Measurements from ENCODE around the gene CHRNB4.

CHRNB4 gene

GRCh38 chr15:78640527-78641101, 396 bp downstream of the CHRNB4 start (continued):
- TF ChIP-seq ZFP41 (tag by site-specific recombination; IDR thresholded peaks at IDR 0.05; ENCODE audit: borderline replicate concordance) (no peak), PATZ1 (tag by site-specific recombination; IDR thresholded peaks at IDR 0.05) (no peak), HIC1 (tag by site-specific recombination; IDR thresholded peaks at IDR 0.05) (peak; percentile 32; the same call in 1 of the 2 replicates), ZNF24 (tag by site-specific recombination; IDR thresholded peaks at IDR 0.05) (no peak), BCL11B (tag by site-specific recombination; IDR thresholded peaks at IDR 0.05; ENCODE audit: low read depth) (no peak), ZNF548 (tag by site-specific recombination; IDR thresholded peaks at IDR 0.05) (no peak), INSM2 (tag by site-specific recombination; IDR thresholded peaks at IDR 0.05) (no peak), SP2 (tag by site-specific recombination; IDR thresholded peaks at IDR 0.05) (peak; percentile 82), ZNF146 (tag by site-specific recombination; IDR thresholded peaks at IDR 0.05) (no peak), ZXDB (tag by site-specific recombination; IDR thresholded peaks at IDR 0.05) (no peak), ZNF692 (tag by site-specific recombination; IDR thresholded peaks at IDR 0.05) (no peak), IKZF3 (tag by site-specific recombination; IDR thresholded peaks at IDR 0.05) (no peak)

GRCh38 chr15:78638658-78639314, 2.2 kb downstream of the CHRNB4 start:
- Histone ChIP-seq H3K36me3 (ENCODE audit: control insufficient read depth in 2 of 2, insufficient read depth in 1 of 2, low read length in 2 of 2) (no peaks in the 10 kb centered on the region), H3K9me3 (ENCODE audit: control insufficient read depth, insufficient read depth, low read depth, low read length) (no peaks in the 10 kb centered on the region), H3K4me1 (ENCODE audit: control insufficient read depth, insufficient read depth, low read length) (peaks cover 2% of the 10 kb centered on the region; the same call in 1 of the 2 replicates), H3K27ac (ENCODE audit: extremely low read depth, low read depth, low read length) (no peak overlapping the region), H3K4me3 (ENCODE audit: low read depth, low read length) (no peak overlapping the region)
- ChIA-PET CTCF (interaction anchor here (0.6 to 5.9 kb wide), 41 partner anchors 8 to 798 kb away, joined by 3 to 119 read pairs (median 4); partner anchors contain the start of gene CHRNA3), POLR2A (no interaction called here)
- TF ChIP-seq ZBTB48 (tag by site-specific recombination; IDR thresholded peaks at IDR 0.05) (0 out of 2 replicates have a peak, but pooled peaks have one; percentile 30), ZNF10 (tag by site-specific recombination; IDR thresholded peaks at IDR 0.05) (peak; percentile 96), ZSCAN30 (tag by site-specific recombination; IDR thresholded peaks at IDR 0.05) (0 out of 2 replicates have a peak, but pooled peaks have one; percentile 23), SCRT1 (tag by site-specific recombination; IDR thresholded peaks at IDR 0.05; ENCODE audit: borderline replicate concordance) (no peak), CTCF (tag by site-specific recombination; IDR thresholded peaks at IDR 0.05) (peak; percentile 55), ZNF48 (tag by site-specific recombination; IDR thresholded peaks at IDR 0.05) (no peak), ZNF426 (tag by site-specific recombination; IDR thresholded peaks at IDR 0.05) (no peak), ZFP69B (tag by site-specific recombination; IDR thresholded peaks at IDR 0.05) (peak; percentile 100), ZNF692 (tag by site-specific recombination; IDR thresholded peaks at IDR 0.05) (peak; percentile 100), IKZF3 (tag by site-specific recombination; IDR thresholded peaks at IDR 0.05) (peak; percentile 35; the same call in 1 of the 2 replicates), ZBTB10 (tag by site-specific recombination; IDR thresholded peaks at IDR 0.05) (peak; percentile 57; the same call in 1 of the 2 replicates)

All from HEK293 (cell line).